SU-DHL-6 (cell line): ENCODE measurements around the gene TYW1B.
"Not testable (repeated sequence)": the region's sequence is repeated elsewhere in the genome, so short reads cannot be mapped to it uniquely, and the experiment has no call there.

Experiments
- H2AFZ ChIP-seq: fragments of 200-600 bp; sonication (generic); 2 replicates; pipeline ENCODE4 v1.6.1; 2014; ENCODE audit warnings: low read depth, mild to moderate bottlenecking, moderate library complexity, mixed read lengths, antibody characterized with exemption, low read length; ENCODE audit not compliant: severe bottlenecking
- H3F3A ChIP-seq: fragments of 200-600 bp; shearing (Covaris generic); 2 replicates; pipeline ENCODE4 v1.6.0; 2016; ENCODE audit warnings: antibody characterized with exemption, mild to moderate bottlenecking; ENCODE audit not compliant: insufficient read depth
- H3K27ac ChIP-seq: fragments of 200-600 bp; sonication (generic); 2 replicates; pipeline ENCODE4 v1.5.1; 2016; ENCODE audit warnings: low read depth, mild to moderate bottlenecking, low read length, moderate library complexity, mixed read lengths
- H3K27me3 ChIP-seq: fragments of 200-600 bp; sonication (generic), shearing (Covaris generic); 2 replicates; pipeline ENCODE4 v1.6.0; 2014; ENCODE audit warnings: mild to moderate bottlenecking, low read length
- H3K36me3 ChIP-seq: fragments of 200-600 bp; sonication (generic); 2 replicates; pipeline ENCODE4 v1.6.1; 2014; ENCODE audit warnings: mild to moderate bottlenecking, low read length, mixed read lengths
- H3K4me2 ChIP-seq: fragments of 300-600, 200-600 bp; shearing (Covaris generic), sonication (generic); 2 replicates; pipeline ENCODE4 v1.6.0; 2014; ENCODE audit warnings: low read length, low read depth, mild to moderate bottlenecking; ENCODE audit not compliant: poor library complexity, severe bottlenecking
- H3K4me3 ChIP-seq: fragments of 200-600 bp; sonication (generic); 2 replicates; pipeline ENCODE4 v1.5.1; 2014; ENCODE audit warnings: antibody characterized with exemption, low read length, mild to moderate bottlenecking, mixed read lengths; ENCODE audit not compliant: insufficient read depth, poor library complexity, severe bottlenecking
- H3K79me2 ChIP-seq: fragments of 200-600 bp; sonication (generic); 2 replicates; pipeline ENCODE4 v1.6.1; 2014; ENCODE audit warnings: mild to moderate bottlenecking, low read length, moderate library complexity; ENCODE audit not compliant: insufficient read depth
- H3K9ac ChIP-seq: fragments of 200-600 bp; sonication (generic); 2 replicates; pipeline ENCODE4 v1.7.0; 2014; ENCODE audit warnings: mild to moderate bottlenecking, low read length
- H3K9me2 ChIP-seq: fragments of 200-600 bp; sonication (generic); replicated peaks from 2 replicates; pipeline ENCODE4 v1.6.1; 2014; ENCODE audit warnings: low read length; ENCODE audit not compliant: insufficient read depth
- H3K9me3 ChIP-seq: fragments of 200-600 bp; sonication (generic); 2 replicates; pipeline ENCODE4 v1.6.1; 2014; ENCODE audit warnings: low read length, mixed read lengths; ENCODE audit not compliant: insufficient read depth
- H4K20me1 ChIP-seq: fragments of 200-600 bp; sonication (generic); 2 replicates; pipeline ENCODE4 v1.6.1; 2014; ENCODE audit warnings: low read depth, mild to moderate bottlenecking, antibody characterized with exemption, low read length, moderate library complexity, mixed read lengths
- CTCF ChIP-seq: fragments of 200-600 bp; sonication (generic); IDR thresholded peaks from one replicate; pipeline ENCODE4 v1.5.1; 2017; ENCODE audit warnings: antibody characterized with exemption, mild to moderate bottlenecking, low read length, moderate library complexity; ENCODE audit not compliant: insufficient read depth, poor library complexity, severe bottlenecking
- EZH2phosphoT487 ChIP-seq: fragments of 200-600 bp; sonication (generic), shearing (Covaris generic); conservative IDR thresholded peaks from 2 replicates; pipeline ENCODE4 v1.6.1; 2018; ENCODE audit warnings: mild to moderate bottlenecking, antibody characterized with exemption, low read length, moderate library complexity, mixed read lengths

TYW1B gene

DNA sequence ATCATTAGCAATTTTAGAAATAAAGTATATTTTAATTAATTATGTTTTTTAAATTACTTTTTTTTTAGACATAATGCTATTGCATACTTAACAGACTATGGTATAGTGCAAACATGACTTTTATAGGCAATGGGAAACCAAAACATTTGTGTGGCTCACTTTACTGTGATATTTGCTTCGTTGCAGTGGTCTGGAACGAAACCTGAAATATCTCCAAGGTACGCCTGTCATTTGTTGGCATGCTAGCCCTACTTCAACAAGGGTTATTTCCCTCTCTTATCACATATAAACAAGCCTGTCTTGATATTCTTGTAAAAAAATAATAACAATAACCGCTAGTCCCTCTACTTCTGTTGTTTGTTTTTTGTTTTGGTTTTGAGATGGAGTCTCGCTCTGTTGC is 74.2 kb downstream of the TYW1B start:
- no peaks in the 10 kb centered on the region for H4K20me1 ChIP-seq
- no peaks in the 10 kb centered on the region for H3K36me3 ChIP-seq
- no peaks in the 10 kb centered on the region for H3K79me2 ChIP-seq
- no peak overlapping the region for H2AFZ ChIP-seq
- H3K4me3 ChIP-seq, result no peak overlapping the region
- no peaks in the 10 kb centered on the region for H3K9me2 ChIP-seq
- H3K27ac ChIP-seq, result no peak overlapping the region
- no peaks in the 10 kb centered on the region for H3K9me3 ChIP-seq
- TF ChIP-seq CTCF (no peak), EZH2phosphoT487 (no peak)
- no peak overlapping the region for H3K4me2 ChIP-seq
- no peak overlapping the region for H3K9ac ChIP-seq
- H3F3A ChIP-seq, result no peaks in the 10 kb centered on the region
- H3K27me3 ChIP-seq, result no peaks in the 10 kb centered on the region

GRCh38 chr7:72753229-72753628 is 74.8 kb downstream of the TYW1B start:
- not testable (repeated sequence) for H3K9me3 ChIP-seq, H3K4me3 ChIP-seq, H3K79me2 ChIP-seq, H3F3A ChIP-seq, H3K4me2 ChIP-seq, H3K27ac ChIP-seq, H4K20me1 ChIP-seq, H3K9me2 ChIP-seq, H3K27me3 ChIP-seq, H2AFZ ChIP-seq, H3K36me3 ChIP-seq, H3K9ac ChIP-seq

- no peaks in the 10 kb centered on the region for H3F3A ChIP-seq
Observed at GRCh38 chr7:72751978-72752377, 76.0 kb downstream of the TYW1B start.

DNA sequence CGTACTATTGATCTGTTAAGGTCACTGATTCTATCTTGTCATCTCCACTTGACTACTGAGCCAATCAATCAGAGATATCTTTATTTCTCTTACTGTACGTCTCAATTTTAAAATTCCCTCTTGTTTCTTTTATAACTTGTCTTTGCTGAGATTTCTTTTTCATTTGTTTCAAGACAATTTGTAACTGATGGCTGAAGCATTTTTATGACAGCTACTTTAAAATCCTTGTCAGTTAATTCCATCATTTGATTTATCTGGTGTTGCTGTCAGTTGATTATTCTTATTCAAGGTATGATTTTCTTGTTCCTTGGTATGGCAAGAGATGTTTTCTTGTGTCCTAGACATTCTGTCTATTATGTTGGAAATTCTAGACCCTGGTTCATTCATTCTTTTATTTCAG is 76.6 kb downstream of the TYW1B start:
- Histone ChIP-seq H3K4me2 (no peak overlapping the region), H3K9me2 (no peaks in the 10 kb centered on the region), H4K20me1 (no peaks in the 10 kb centered on the region), H3K79me2 (no peaks in the 10 kb centered on the region), H3K9ac (no peak overlapping the region), H3K36me3 (no peaks in the 10 kb centered on the region; the same call in 1 of the 2 replicates), H3K27ac (no peak overlapping the region), H2AFZ (no peak overlapping the region), H3K4me3 (no peak overlapping the region), H3K9me3 (no peaks in the 10 kb centered on the region), H3F3A (no peaks in the 10 kb centered on the region), H3K27me3 (no peaks in the 10 kb centered on the region)
- TF ChIP-seq CTCF, result no peak
- TF ChIP-seq EZH2phosphoT487, result no peak

More at GRCh38 chr7:72751978-72752377, 76.0 kb downstream of the TYW1B start:
- no peak overlapping the region for H3K4me3 ChIP-seq
- no peaks in the 10 kb centered on the region for H3K9me3 ChIP-seq
- H2AFZ ChIP-seq, result no peak overlapping the region
- H3K9ac ChIP-seq, result no peak overlapping the region
- H3K27ac ChIP-seq, result no peak overlapping the region
- no peak overlapping the region for H3K4me2 ChIP-seq
- no peaks in the 10 kb centered on the region for H3K9me2 ChIP-seq
- no peaks in the 10 kb centered on the region for H3K79me2 ChIP-seq
- no peak for TF ChIP-seq CTCF
- no peak for TF ChIP-seq EZH2phosphoT487
- no peaks in the 10 kb centered on the region; the same call in 1 of the 2 replicates for H3K36me3 ChIP-seq
- no peaks in the 10 kb centered on the region for H3K27me3 ChIP-seq
- H4K20me1 ChIP-seq, result no peaks in the 10 kb centered on the region

- H3K79me2 ChIP-seq, H3K9me2 ChIP-seq, H3K4me2 ChIP-seq, H4K20me1 ChIP-seq, H3K36me3 ChIP-seq, H3K4me3 ChIP-seq, H2AFZ ChIP-seq, H3F3A ChIP-seq, H3K9me3 ChIP-seq, H3K27ac ChIP-seq, H3K9ac ChIP-seq, H3K27me3 ChIP-seq: not testable (repeated sequence)
Observed at GRCh38 chr7:72748649-72749048, 79.4 kb downstream of the TYW1B start.

DNA sequence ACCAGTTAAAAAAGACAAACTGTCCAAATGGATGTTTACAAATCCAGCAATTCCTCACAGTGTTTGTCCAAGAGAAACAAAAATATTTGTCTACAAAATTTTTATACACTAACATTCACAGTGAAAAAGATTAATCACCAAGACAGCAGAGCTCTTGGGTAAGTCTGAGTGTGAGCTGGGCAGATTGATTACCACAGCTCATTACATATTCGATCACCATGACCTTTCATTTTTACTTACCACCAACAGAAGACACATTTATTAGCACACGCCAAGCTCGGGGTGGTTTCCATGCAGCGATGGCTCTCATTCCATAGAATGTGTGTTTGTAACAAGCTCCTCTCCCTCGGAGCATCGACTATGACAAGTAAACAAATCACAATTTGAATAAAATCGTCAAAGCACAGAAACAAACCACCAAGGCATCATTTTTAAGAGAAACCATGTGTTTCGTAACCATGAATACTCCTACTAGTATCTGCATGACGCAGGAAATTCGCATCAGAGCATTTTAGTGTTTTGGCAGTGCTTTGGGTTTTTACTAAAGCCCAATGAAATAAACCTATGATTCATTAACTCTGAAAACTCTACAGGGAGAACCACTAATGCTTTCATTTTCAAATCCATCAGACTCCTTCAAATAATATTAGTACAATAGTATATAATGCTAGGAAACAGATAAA is 83.6 kb downstream of the TYW1B start:
- not testable (repeated sequence) for H3K4me2 ChIP-seq, H3K27me3 ChIP-seq, H3K4me3 ChIP-seq, H3K9me3 ChIP-seq, H3K9ac ChIP-seq, H3K9me2 ChIP-seq, H3K36me3 ChIP-seq, H3K27ac ChIP-seq, H4K20me1 ChIP-seq, H3F3A ChIP-seq, H2AFZ ChIP-seq, H3K79me2 ChIP-seq
